ENCODE measurements around the gene OR4D5.

Gene OR4D5

DNA sequence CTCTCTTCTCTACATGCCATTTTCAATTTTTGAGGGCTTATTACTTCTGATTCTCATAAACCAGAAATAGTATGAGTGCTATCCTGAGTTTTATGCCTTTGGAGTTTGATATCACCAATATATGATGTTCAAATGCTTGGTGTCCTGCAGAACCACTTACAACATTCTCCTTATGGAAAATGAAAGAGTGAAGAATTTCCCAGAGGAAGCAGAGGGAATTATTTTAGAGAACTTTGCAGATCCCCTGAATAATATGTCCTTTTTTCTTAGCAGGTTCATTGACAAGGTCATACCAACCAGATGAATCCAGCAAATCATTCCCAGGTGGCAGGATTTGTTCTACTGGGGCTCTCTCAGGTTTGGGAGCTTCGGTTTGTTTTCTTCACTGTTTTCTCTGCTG lies at the start of gene OR4D5:
Gene OR4D5 (plus strand): TSS at position 301 of the 400 bp plus-strand sequence. CDS start 0 bp downstream, at position 301.
- FAIRE-seq (no peak), DNase-seq (ENCODE audit: insufficient read length, low spot score) (no peak)
- no peak for TF ChIP-seq POLR2A (IDR thresholded peaks at IDR 0.05; ENCODE audit: low read depth, low read length)

DNA sequence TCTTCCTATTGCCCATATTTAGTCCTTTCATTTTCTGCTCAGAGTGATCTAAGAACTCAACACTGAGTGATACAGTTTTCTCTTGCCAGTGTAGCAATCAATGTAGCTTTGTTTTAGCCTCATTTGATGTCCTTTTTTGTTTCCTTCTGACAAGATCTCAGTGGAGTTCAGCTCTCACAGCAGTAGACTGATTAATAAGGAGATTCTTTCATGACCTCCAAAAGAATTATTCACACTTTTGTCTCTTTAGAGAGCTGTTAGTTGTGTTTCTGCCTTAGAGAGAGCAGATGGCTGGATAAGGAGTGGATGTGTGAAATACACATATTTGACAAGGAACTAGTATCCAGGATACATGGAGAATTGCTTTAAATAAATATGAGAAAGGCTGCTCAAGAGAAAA lies 47.4 kb upstream of the OR4D5 start:
- TF ChIP-seq POLR2A (IDR thresholded peaks at IDR 0.05; ENCODE audit: low read depth, low read length), result no peak
- FAIRE-seq (no peak), DNase-seq (ENCODE audit: insufficient read length, low spot score) (no peak)

DNA sequence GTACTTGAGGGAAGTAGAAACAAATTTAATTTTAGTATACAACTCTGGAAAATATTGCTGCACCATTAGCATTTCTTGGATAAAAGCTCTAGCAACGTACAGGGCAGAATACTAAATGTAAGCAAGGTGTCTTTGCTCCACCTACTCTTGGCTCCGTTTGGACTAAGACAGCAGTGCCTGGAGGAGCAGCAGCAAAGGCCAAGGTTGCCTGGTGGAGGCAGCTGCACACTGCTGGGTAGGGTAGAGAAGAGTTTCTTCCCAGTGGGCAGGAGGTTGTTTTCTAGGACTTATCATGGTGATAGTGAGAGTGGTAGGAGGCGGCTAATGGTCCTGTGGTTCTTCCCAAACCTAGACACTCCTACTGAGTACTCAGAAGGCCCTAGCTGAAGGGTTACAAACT lies 39.6 kb upstream of the OR4D5 start:
- FAIRE-seq, result no peak
- no peak for TF ChIP-seq POLR2A (IDR thresholded peaks at IDR 0.05; ENCODE audit: low read depth, low read length)

DNA sequence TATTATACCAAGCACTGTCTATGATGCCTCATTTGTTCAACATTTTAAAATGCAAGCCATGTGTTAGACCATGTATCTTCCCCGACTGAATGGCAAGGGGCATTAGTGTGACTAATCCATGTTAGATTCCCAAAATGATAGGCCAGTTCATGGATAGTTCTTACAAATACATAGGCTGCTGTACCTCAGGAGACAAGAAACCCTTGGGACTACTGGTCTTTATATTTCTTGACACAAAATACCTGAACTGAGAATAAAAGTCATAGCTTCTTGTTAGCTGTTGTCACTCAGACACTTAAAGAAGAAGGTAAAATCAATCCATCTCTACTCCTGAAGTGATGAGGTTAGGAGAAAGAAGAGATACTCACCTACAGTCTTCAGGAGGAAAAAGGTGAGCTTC lies 37.5 kb upstream of the OR4D5 start, which contains the start of gene OR8D4:
Gene OR8D4 (plus strand): TSS at position 301 of the 400 bp plus-strand sequence. CDS start 4,265 bp downstream, outside the sequence.
- TF ChIP-seq POLR2A (IDR thresholded peaks at IDR 0.05; ENCODE audit: low read depth, low read length), result no peak
- FAIRE-seq, result no peak
- no peak for DNase-seq (ENCODE audit: insufficient read length, low spot score)

More for the DNA sequence above, 39.6 kb upstream of the OR4D5 start:
- DNase-seq (ENCODE audit: insufficient read length, low spot score), result no peak

DNA sequence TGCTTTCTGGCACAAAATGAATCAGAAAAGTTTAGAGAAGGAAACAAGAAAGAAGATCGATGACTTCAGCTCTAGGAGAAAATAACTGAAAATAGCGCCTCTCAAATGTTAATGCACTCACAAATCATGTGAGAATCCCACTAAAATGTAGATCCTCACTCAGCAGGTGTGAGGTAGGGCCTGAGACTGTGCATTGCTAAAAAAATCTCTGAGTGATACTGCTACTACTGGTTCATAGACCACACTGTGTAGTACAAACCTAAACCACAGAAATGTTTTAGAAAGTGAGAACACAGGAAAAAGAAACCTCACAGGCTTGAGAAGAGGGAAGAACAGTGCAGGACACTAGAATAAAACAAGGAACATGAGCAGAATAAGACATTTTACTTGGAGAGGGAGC lies 35.5 kb upstream of the OR4D5 start:
- no peak for TF ChIP-seq POLR2A (IDR thresholded peaks at IDR 0.05; ENCODE audit: low read depth, low read length)
- no peak for DNase-seq (ENCODE audit: insufficient read length, low spot score)
- no peak for FAIRE-seq

DNA sequence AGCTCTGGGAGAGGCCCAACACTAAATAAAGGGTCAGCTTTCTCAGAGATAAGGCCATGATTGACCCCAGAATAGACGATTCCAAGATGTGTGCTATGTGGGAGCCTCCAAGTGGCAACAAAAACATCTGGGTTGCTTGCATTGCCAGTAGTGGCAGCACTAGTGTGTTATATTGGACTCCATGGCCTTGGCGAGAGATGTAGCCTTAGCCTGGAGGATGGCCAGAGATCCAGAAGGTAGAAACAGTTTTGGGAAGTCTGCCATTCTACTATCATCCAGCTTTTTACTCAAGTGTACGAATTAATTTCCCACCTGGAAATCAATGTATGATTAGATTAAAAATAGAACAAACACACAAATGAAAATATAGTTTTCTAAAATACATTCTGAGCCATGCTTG lies 34.5 kb upstream of the OR4D5 start:
- DNase-seq (ENCODE audit: insufficient read length, low spot score), result no peak
- no peak for TF ChIP-seq POLR2A (IDR thresholded peaks at IDR 0.05; ENCODE audit: low read depth, low read length)
- no peak for FAIRE-seq

DNA sequence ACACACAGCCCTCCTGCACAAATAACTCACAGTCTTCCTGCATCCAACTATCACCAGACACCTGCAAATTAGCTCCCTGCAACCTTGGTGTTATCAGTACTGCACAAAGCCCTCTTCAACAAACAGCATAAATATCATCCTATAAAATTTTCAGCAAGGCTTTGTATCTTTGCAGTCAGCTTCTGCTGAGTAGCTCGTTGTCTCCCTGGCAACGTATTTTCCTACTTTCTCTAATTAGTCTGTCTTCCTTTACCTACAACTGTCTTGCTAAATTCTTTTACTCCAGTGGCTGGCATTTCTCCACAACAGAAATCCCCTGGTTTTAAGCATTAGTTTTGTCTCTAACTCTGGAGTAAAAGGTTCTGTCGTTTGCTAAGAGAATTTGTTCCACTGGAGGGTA lies 33.6 kb upstream of the OR4D5 start:
- DNase-seq (ENCODE audit: insufficient read length, low spot score), result no peak
- no peak for FAIRE-seq
- no peak for TF ChIP-seq POLR2A (IDR thresholded peaks at IDR 0.05; ENCODE audit: low read depth, low read length)

DNA sequence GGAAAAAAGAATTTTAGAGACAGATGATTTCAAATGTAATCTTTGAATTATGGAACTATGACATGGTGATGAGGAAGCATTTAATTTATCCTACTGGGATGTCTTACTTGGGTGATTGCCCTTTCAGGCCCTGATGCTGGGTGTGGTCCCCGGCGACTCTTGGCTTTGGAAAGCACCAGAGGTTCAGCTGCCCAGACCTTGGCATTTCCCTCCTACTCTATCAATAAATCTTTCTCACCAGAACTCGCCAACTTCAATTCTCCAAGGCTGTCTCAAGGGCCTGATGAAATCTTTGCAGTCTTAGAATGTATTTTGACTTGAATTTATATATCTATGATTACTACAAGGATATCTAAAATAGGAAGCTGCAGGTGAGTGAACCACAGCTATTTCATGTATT lies 18.5 kb upstream of the OR4D5 start:
- TF ChIP-seq POLR2A (IDR thresholded peaks at IDR 0.05; ENCODE audit: low read depth, low read length), result no peak
- FAIRE-seq (no peak), DNase-seq (ENCODE audit: insufficient read length, low spot score) (no peak)

DNA sequence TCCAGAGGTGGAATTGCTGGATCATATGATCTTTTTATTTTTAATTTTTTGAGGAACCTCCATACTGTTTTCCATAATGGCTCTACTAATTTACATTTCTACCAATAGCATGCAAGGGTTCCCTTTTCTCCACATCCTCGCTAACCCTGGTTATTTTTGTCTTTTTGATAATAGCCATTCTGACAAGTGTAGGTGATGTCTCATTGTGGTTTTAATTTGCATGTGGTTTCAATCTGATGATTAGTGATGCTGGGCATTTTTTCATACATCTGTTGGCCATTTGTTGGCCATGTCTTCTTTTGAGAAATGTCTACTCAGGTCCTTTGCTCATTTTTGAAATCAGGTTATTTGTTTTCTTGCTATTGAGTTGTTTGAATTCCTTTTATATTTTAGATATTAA lies 15.4 kb upstream of the OR4D5 start:
- TF ChIP-seq POLR2A (IDR thresholded peaks at IDR 0.05; ENCODE audit: low read depth, low read length), result no peak

DNA sequence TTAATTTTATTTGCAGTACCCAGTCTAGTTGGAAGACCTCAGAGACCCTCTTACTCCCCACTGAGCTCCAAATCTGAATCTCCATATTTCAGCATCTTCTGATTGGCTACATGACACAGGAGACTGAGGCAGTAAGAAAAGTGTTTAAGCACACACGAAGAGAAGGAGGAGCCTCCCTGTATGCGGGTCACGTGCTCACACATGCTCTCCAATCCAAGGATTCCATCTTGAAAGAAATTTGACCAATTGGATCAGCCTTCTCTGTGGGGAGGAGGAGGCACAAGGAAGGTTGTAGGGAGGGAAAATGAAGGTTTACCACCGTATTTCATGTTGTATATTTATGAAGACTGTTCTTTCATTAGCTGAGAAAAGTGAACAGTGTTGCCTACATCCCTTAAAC lies 3.0 kb downstream of the OR4D5 start:
- FAIRE-seq (no peak), DNase-seq (ENCODE audit: insufficient read length, low spot score) (no peak)
- TF ChIP-seq POLR2A (IDR thresholded peaks at IDR 0.05; ENCODE audit: low read depth, low read length), result no peak

More for the DNA sequence above, 15.4 kb upstream of the OR4D5 start:
- FAIRE-seq (no peak), DNase-seq (ENCODE audit: insufficient read length, low spot score) (no peak)

DNA sequence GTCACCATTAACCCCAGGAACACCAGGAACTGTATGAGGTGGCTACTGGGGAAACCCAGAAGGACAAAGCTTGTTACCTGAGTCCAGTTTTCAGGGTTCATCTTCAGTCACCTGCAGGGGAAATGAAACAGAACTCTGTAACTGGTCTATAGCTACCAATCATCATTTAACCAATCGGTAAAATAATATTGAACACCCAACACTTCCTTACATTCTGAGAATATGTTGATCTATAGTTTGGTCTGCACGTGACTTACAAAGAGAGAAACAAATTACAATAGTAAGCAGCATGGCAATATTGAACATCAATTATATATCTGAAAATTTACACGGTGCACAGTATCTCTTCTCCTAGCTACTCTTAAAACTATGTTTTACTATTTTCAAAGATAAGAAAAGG lies 4.3 kb downstream of the OR4D5 start, which contains the start of gene OR6T1:
Gene OR6T1 (minus strand): TSS at position 101 of the 400 bp plus-strand sequence. CDS start 0 bp downstream, at position 101.
- FAIRE-seq, result no peak
- no peak for TF ChIP-seq POLR2A (IDR thresholded peaks at IDR 0.05; ENCODE audit: low read depth, low read length)
- DNase-seq (ENCODE audit: insufficient read length, low spot score), result no peak

DNA sequence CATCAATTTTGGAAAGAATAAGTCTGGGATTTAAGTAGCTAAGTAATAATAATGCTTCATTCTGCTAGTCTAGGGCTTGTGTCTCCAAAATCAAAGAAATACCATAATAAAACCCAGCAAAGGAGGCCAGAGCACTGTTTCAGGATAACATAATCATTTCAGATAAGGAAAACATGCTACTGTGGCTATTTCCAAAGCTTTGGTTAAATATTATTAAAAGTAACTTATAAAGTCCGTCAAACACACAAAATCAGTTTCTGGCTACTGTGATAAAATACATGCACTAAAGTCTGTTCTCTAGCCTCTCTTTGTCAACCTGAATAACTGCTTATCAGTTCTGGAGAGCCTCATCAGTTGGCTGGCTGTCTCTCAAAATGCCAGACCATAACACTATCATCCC lies 5.7 kb downstream of the OR4D5 start:
- FAIRE-seq (no peak), DNase-seq (ENCODE audit: insufficient read length, low spot score) (no peak)
- no peak for TF ChIP-seq POLR2A (IDR thresholded peaks at IDR 0.05; ENCODE audit: low read depth, low read length)

DNA sequence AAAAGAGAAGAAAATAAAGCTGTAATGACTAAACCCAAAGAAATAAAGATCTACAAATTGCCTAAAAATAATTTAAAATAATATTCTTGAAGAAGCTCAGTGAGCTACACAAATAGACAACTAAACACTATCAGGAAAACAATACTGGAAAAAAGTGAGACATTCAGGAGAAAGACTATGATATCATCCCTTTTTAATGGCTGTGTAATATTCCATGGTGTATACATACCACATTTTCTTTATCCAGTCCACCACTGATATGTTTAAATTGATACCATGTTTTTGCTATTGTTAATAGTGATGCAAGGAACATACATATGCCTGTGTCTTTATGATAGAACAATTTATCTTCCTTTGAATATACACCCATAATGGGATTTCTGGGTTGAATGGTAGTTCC lies 17.3 kb downstream of the OR4D5 start:
- TF ChIP-seq POLR2A (IDR thresholded peaks at IDR 0.05; ENCODE audit: low read depth, low read length), result no peak
- FAIRE-seq, result no peak
- no peak for DNase-seq (ENCODE audit: insufficient read length, low spot score)

DNA sequence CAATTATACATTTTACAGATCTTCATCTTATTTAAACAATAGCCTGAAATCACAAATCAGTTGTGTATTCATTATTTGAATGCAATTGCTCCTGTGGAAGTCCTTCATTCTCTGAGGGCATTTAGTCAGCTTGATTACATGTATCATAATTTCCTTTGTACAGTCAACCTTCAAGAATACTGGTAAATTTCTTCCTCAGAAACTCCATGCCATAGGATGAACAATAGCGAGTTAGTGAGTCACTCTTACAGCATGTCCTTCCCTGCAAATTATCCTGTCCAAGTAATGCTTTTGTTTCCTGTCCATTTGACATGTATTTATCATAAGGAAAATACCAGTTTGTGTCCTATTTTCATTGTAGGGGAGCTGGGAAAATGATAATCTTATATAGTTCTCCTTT lies 34.4 kb downstream of the OR4D5 start:
- TF ChIP-seq POLR2A (IDR thresholded peaks at IDR 0.05; ENCODE audit: low read depth, low read length), result no peak
- DNase-seq (ENCODE audit: insufficient read length, low spot score) (peak; percentile 9), FAIRE-seq (peak; percentile 30)

DNA sequence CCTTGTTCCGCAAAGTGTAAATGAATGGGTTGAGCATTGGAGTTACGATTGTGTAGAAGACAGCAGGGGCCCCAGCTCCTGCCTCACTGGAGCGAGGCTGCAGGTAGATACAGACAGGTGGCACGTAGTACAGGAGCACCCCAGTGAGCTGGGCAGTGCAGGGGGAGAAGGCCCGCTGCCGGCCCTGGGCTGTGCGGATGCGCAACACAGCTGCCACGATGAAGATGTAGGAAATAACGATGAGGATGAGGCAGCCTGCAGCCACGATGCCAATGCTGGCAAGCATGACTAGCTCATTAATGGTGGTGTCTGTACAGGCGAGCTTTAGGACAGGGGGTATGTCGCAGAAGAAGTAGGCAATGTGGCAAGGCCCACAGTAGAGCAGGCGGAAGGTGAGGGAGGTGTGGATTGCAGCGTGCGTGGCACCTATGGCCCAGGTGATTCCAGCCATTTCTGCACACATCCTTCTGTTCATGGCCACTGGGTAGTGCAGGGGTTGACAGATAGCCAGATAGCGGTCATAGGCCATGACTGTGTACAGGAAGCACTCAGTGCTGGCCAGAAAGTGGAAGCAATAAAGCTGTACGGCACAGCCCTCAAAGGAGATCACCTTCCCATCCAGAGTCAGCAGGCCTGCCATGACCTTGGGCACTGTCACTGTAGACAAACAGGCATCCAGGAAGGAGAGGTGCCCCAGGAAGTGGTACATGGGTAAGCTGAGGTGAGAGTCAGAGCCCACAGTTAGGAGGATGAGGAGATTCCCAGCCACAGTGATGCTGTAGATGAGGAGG lies 37.5 kb downstream of the OR4D5 start:
- no peak for TF ChIP-seq POLR2A (IDR thresholded peaks at IDR 0.05; ENCODE audit: low read depth, low read length)
- FAIRE-seq, result no peak
- DNase-seq (ENCODE audit: insufficient read length, low spot score), result no peak

All from H54 (cell line).